Bone marrow (tissue), 2 donors: ENCODE results near the gene TREML4.
"Not testable (repeated sequence)": the region's sequence is repeated elsewhere in the genome, so short reads cannot be mapped to it uniquely, and the experiment has no call there.

Experiments
- DNase-seq, 2 donors: peaks; one replicate each; lab custom pipeline; 2025; lab: John Stamatoyannopoulos, UW

Gene TREML4

GRCh38 chr6:41204156-41204555 lies 24.0 kb upstream of the TREML4 start:
- DNase-seq, result no peak

- no peak for DNase-seq
These were observed 19.6 kb upstream of the TREML4 start for GRCh38 chr6:41208439-41209106.

GRCh38 chr6:41209547-41210320 lies 18.4 kb upstream of the TREML4 start:
- no peak for DNase-seq

- no peak for DNase-seq
These were observed 13.4 kb upstream of the TREML4 start for GRCh38 chr6:41214559-41215238.

GRCh38 chr6:41215777-41216176 lies 12.4 kb upstream of the TREML4 start:
- DNase-seq, result no peak

GRCh38 chr6:41216616-41217015 lies 11.5 kb upstream of the TREML4 start:
- no peak for DNase-seq

GRCh38 chr6:41222045-41222444 lies 6.1 kb upstream of the TREML4 start:
- DNase-seq, result peak in 1 of 2 donors; percentile 15

- DNase-seq, result peak in 1 of 2 donors; percentile 20
These were observed 5.6 kb upstream of the TREML4 start for GRCh38 chr6:41222513-41222912.

GRCh38 chr6:41224800-41225199 lies 3.3 kb upstream of the TREML4 start:
- no peak for DNase-seq

GRCh38 chr6:41226752-41227151 lies 1.4 kb upstream of the TREML4 start:
- DNase-seq, result no peak

- peak in 1 of 2 donors; percentile 59 for DNase-seq
These were observed 467 bp downstream of the TREML4 start for GRCh38 chr6:41228616-41229015.

GRCh38 chr6:41229721-41230120 lies 1.6 kb downstream of the TREML4 start:
- no peak for DNase-seq

GRCh38 chr6:41231246-41231645 lies 3.1 kb downstream of the TREML4 start:
- no peak for DNase-seq

- DNase-seq, result no peak
These were observed 4.5 kb downstream of the TREML4 start for GRCh38 chr6:41232667-41233066.

GRCh38 chr6:41236276-41236675 lies 8.1 kb downstream of the TREML4 start:
- no peak for DNase-seq

- DNase-seq, result no peak
These were observed 9.0 kb downstream of the TREML4 start for GRCh38 chr6:41237128-41237527.

GRCh38 chr6:41239467-41240159 lies 11.5 kb downstream of the TREML4 start:
- DNase-seq, result no peak

GRCh38 chr6:41246529-41246928 lies 18.4 kb downstream of the TREML4 start:
- DNase-seq, result not testable (repeated sequence)

- no peak for DNase-seq
These were observed 19.2 kb downstream of the TREML4 start for GRCh38 chr6:41247288-41247865.

- no peak for DNase-seq
These were observed 19.9 kb downstream of the TREML4 start for GRCh38 chr6:41247882-41248705.
